Type B pancreatic cell (in vitro differentiated cells): ENCODE data around the gene SMG6. TPM values are rescaled to one million over a fixed set of nuclear protein-coding genes. Genes with fewer than 3 reads are reported as not detected.
"Not testable (repeated sequence)": the region's sequence is repeated elsewhere in the genome, so short reads cannot be mapped to it uniquely, and the experiment has no call there.

Experiments
- DNase-seq: peaks from one replicate; pipeline ENCODE4 v3.0.0; 2021; ENCODE audit warnings: mixed read lengths; ENCODE audit not compliant: unreplicated experiment; ENCODE audit errors: extremely low spot score
- H3K27ac Mint-ChIP-seq: 2 replicates; pipeline ENCODE4 v1.8.0; 2021; ENCODE audit warnings: mild to moderate bottlenecking, mixed read lengths
- H3K27me3 Mint-ChIP-seq: 2 replicates; pipeline ENCODE4 v1.8.0; 2021; ENCODE audit warnings: mixed read lengths
- H3K36me3 Mint-ChIP-seq: 2 replicates; pipeline ENCODE4 v1.8.0; 2021; ENCODE audit warnings: mixed read lengths
- H3K4me1 Mint-ChIP-seq: one replicate; pipeline ENCODE4 v1.8.0; 2021; ENCODE audit warnings: mixed read lengths; ENCODE audit not compliant: unreplicated experiment
- H3K4me3 Mint-ChIP-seq: 2 replicates; pipeline ENCODE4 v1.8.0; 2021; ENCODE audit warnings: mild to moderate bottlenecking, mixed read lengths
- H3K9me3 Mint-ChIP-seq: 2 replicates; pipeline ENCODE4 v1.8.0; 2021; ENCODE audit warnings: mixed read lengths
- total RNA-seq: library from RNA; stranded (reverse); gene quantifications from 2 replicates; pipeline ENCODE4 v1.2.1, GENCODE V29; 2021; ENCODE audit warnings: low replicate concordance
- TF ChIP-seq, protein P1 (sequence below): fragments of 200-600 bp; sonication (generic); conservative IDR thresholded peaks from 2 replicates; pipeline ENCODE4 v1.5.0; 2021; ENCODE audit warnings: antibody characterized with exemption, mild to moderate bottlenecking

Gene SMG6
- total RNA-seq, 1 donor from 2014 or later, result 39.0 TPM

DNA sequence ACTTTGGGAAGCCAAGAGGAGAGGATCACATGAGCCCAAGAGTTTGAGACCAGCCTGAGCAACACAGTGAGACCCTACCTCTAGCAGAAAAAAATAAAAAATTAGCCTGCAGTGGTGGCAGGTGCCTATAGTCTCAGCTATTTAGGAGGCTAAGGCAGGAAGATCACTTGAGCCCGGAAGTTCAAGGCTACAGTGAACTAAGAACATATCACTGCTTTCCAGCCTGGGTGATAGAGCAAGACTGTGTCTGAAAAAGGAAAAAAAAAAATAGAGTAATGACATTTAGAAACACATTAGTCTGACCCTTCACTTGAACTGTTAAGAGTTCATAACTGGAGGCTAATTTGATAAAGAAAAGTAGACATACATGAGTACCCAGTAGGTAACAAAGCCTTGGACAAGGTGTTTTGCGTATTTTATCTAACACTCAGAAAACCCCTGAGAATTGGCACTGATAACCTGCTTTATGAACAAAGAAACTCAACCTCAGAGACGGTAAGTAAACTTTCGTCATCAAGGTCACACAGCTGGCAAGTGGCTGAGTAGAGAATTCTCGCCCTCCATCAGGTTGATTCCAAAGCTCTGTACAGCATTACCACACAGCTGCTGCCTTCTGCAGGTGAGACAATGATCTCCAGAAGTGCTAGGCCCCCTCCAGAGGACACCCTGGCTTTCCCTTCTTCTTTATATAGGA is 101.1 kb downstream of the SMG6 start:
- TF ChIP-seq, protein P1, sequence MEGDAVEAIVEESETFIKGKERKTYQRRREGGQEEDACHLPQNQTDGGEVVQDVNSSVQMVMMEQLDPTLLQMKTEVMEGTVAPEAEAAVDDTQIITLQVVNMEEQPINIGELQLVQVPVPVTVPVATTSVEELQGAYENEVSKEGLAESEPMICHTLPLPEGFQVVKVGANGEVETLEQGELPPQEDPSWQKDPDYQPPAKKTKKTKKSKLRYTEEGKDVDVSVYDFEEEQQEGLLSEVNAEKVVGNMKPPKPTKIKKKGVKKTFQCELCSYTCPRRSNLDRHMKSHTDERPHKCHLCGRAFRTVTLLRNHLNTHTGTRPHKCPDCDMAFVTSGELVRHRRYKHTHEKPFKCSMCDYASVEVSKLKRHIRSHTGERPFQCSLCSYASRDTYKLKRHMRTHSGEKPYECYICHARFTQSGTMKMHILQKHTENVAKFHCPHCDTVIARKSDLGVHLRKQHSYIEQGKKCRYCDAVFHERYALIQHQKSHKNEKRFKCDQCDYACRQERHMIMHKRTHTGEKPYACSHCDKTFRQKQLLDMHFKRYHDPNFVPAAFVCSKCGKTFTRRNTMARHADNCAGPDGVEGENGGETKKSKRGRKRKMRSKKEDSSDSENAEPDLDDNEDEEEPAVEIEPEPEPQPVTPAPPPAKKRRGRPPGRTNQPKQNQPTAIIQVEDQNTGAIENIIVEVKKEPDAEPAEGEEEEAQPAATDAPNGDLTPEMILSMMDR, result no peak
- H3K4me1 Mint-ChIP-seq, result no peaks in the 10 kb centered on the region
- H3K27ac Mint-ChIP-seq, result no peak overlapping the region
- no peaks in the 10 kb centered on the region for H3K9me3 Mint-ChIP-seq
- peaks cover 5% of the 10 kb centered on the region for H3K36me3 Mint-ChIP-seq
- DNase-seq, result no peak
- H3K4me3 Mint-ChIP-seq, result no peak overlapping the region
- H3K27me3 Mint-ChIP-seq, result no peaks in the 10 kb centered on the region

DNA sequence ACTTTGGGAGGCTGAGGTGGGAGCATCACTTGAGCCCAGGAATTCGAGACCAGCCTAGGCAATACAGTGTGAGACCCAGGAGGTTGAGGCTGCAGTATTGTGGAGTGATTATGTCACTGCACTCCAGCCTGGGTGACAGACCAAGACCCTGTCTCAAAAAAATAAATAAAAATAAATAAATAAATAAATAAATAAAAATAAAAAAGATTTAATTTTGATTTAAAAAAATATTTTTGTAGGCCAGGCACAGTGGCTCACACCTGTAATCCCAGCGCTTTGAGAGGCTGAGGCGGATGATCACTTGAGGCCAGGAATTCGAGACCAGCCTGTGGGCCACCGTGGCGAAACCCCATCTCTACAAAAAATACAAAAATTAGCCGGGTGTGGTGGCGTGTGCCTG is 104.2 kb downstream of the SMG6 start:
- not testable (repeated sequence) for DNase-seq, H3K9me3 Mint-ChIP-seq, H3K4me3 Mint-ChIP-seq, H3K27me3 Mint-ChIP-seq, H3K27ac Mint-ChIP-seq
- peaks cover 21% of the 10 kb centered on the region for H3K4me1 Mint-ChIP-seq
- H3K36me3 Mint-ChIP-seq, result peaks cover 11% of the 10 kb centered on the region

DNA sequence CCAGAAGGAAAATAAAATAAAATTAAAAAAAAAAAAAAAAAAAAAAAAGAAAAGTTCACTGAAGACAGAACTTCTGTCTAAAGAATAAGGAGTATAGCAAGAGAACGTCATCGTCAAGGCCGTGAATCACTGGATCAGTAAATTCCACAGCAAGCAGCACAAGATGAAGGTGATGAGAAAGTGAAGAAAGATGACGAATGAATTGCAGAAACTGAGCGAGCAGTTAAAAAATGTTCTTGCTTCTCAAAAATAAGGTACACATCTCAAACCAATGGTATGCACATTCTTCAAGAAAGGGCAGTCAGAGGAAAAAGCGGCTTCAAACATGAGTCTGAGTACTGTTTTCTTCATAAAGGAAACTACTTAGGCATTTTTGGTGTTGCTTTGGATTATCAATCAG is 104.7 kb downstream of the SMG6 start:
- Mint-ChIP-seq H3K27ac (no peak overlapping the region), H3K4me1 (peaks cover 24% of the 10 kb centered on the region), H3K9me3 (no peaks in the 10 kb centered on the region), H3K36me3 (peaks cover 14% of the 10 kb centered on the region), H3K27me3 (no peaks in the 10 kb centered on the region), H3K4me3 (no peak overlapping the region)
- DNase-seq, result no peak
- TF ChIP-seq, protein P1, result no peak

DNA sequence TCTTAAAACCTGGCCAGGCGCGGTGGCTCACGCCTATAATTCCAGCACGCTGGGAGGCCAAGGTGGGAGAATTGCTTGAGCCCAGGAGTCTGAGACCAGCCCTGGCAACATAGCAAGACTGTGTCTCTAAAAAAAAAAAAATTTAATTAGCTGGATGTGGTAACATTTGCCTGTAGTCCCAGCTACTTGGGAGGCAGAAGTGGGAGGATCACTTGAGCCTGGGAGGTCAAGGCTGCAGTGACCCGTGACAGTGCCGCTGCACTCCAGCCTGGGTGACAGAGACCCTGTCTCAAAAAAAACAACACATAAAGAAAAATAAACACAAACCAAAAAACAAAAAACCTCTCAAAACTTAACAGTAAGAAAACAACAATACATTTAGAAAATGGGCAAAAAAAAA is 106.3 kb downstream of the SMG6 start:
- TF ChIP-seq, protein P1, result no peak
- Mint-ChIP-seq H3K9me3 (no peaks in the 10 kb centered on the region), H3K36me3 (peaks cover 21% of the 10 kb centered on the region), H3K4me1 (peaks cover 29% of the 10 kb centered on the region), H3K27me3 (no peaks in the 10 kb centered on the region), H3K27ac (no peak overlapping the region), H3K4me3 (no peak overlapping the region)
- no peak for DNase-seq

DNA sequence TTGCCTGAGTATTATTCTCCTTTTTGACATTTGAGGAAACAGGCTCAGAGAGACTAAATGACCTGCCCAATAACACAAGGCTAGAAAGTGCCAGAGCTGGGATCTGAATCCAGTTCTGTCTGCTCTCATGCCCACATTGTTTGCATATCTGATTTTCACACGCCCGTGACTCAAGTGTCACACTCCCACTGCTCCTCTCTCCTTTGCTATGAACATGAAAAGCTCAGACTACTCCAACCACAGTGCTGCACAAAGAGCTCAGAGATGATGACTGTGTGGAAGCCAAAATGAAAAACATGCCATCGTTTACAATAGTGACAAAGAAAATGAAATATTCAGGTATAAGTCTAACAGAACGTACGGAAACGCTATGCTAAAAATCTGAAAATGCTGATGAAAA is 107.9 kb downstream of the SMG6 start:
- peaks cover 34% of the 10 kb centered on the region for H3K4me1 Mint-ChIP-seq
- no peaks in the 10 kb centered on the region for H3K27me3 Mint-ChIP-seq
- TF ChIP-seq, protein P1, result no peak
- no peak overlapping the region for H3K4me3 Mint-ChIP-seq
- no peaks in the 10 kb centered on the region for H3K9me3 Mint-ChIP-seq
- peaks cover 21% of the 10 kb centered on the region for H3K36me3 Mint-ChIP-seq
- peak overlapping the region; percentile 59 for H3K27ac Mint-ChIP-seq
- DNase-seq, result no peak

DNA sequence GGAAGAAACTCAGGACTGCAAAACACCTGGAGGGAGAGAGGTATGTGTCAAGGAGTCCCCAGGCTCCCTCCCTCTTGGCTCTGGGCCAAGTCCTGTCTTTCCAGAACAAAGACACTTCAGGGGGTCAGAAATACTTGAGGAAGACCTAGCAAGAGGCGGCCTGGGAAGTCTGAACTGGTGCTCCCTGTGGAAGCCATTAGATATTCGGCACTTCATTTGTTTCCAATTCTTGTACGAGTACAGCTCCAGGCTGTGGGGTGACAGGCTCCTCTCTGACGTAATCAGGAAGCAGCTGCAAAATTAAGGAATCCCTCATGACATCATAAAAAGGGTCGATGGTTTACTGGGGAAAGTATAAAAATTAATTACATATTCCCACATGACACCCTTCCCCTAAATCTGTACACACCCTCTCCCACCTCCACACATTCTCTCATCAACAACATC is 108.7 kb downstream of the SMG6 start:
- TF ChIP-seq, protein P1, result no peak

More for the DNA sequence above, 108.7 kb downstream of the SMG6 start:
- Mint-ChIP-seq H3K27me3 (no peaks in the 10 kb centered on the region), H3K4me1 (peaks cover 34% of the 10 kb centered on the region), H3K4me3 (no peak overlapping the region), H3K36me3 (peaks cover 21% of the 10 kb centered on the region), H3K9me3 (no peaks in the 10 kb centered on the region), H3K27ac (peak overlapping the region; percentile 80)
- DNase-seq, result no peak
